K562 (cell line): ENCODE results near the gene STK32C. TPM values are rescaled to one million over a fixed set of nuclear protein-coding genes. Genes with fewer than 3 reads are reported as not detected.

ENCODE experiments used
- GTF3C2 ChIP-seq: IDR thresholded peaks from 3 replicates; pipeline ENCODE4 v1.6.1; 2011; ENCODE audit warnings: borderline replicate concordance, mild to moderate bottlenecking, moderate library complexity; ENCODE audit not compliant: insufficient read length; ENCODE audit errors: extremely low read depth
- MBD2 ChIP-seq: sonication (generic); IDR thresholded peaks from 2 replicates; pipeline ENCODE4 v1.6.1; 2016; ENCODE audit warnings: low read depth, borderline replicate concordance
- NCOA6 ChIP-seq: fragments of 450-650 bp; IDR thresholded peaks from 2 replicates; pipeline ENCODE4 v1.6.1; 2017; ENCODE audit warnings: mild to moderate bottlenecking
- NFATC3 ChIP-seq: fragments of 450-650 bp; IDR thresholded peaks from 2 replicates; pipeline ENCODE4 v1.6.1; 2017; ENCODE audit warnings: mild to moderate bottlenecking
- NR2C1 ChIP-seq, 2 experiments: fragments of 450-650 bp; IDR thresholded peaks; 2 replicates each; pipeline ENCODE4 v1.6.1; 2017; ENCODE audit warnings: mild to moderate bottlenecking in 2 of 2, antibody characterized with exemption in 1 of 2, inconsistent platforms in 1 of 2, missing compliant biosample characterization in 1 of 2, missing genetic modification characterization in 1 of 2
- RBM15 ChIP-seq: fragments of 200-400 bp; formaldehyde crosslinking; IDR thresholded peaks from 2 replicates; pipeline ENCODE4 v1.6.1; 2018; ENCODE audit warnings: mild to moderate bottlenecking, low read length, moderate library complexity; ENCODE audit not compliant: insufficient read depth
- SMARCA4 ChIP-seq: fragments of 450-650 bp; IDR thresholded peaks from 2 replicates; pipeline ENCODE4 v1.6.1; 2016
- TAL1 ChIP-seq: fragments of 450-650 bp; IDR thresholded peaks from 2 replicates; pipeline ENCODE4 v1.6.1; 2016; ENCODE audit warnings: mild to moderate bottlenecking
- ZNF24 ChIP-seq: fragments of 450-650 bp; IDR thresholded peaks from 2 replicates; pipeline ENCODE4 v1.6.1; 2016
- ZNF408 ChIP-seq: fragments of 250-450 bp; sonication (Bioruptor Pico); IDR thresholded peaks from 2 replicates; pipeline ENCODE4 v1.4.0; 2020; ENCODE audit warnings: low read depth, mild to moderate bottlenecking, moderate library complexity
- ZNF445 ChIP-seq: fragments of 250-450 bp; sonication (Bioruptor Pico); IDR thresholded peaks from 2 replicates; pipeline ENCODE4 v1.4.0; 2020; ENCODE audit warnings: low read depth, mild to moderate bottlenecking, moderate library complexity
- ZNF561 ChIP-seq: fragments of 450-650 bp; formaldehyde crosslinking; conservative IDR thresholded peaks from 2 replicates; pipeline ENCODE4 v1.4.0; 2020; ENCODE audit warnings: mild to moderate bottlenecking, moderate library complexity
- ZNF717 ChIP-seq: fragments of 250-450 bp; sonication (Bioruptor Pico); IDR thresholded peaks from 2 replicates; pipeline ENCODE4 v1.5.0; 2021
- polyA plus RNA-seq, 8 experiments: library from polyadenylated mRNA; depleted of rRNA in 4 of 8; stranded (reverse) in 5 of 8; unstranded in 3 of 8; fragments of >200 nt; fragmentation: Nextera tagmentation in 2 of 8; fragmentation: Illumina TruSeq in 1 of 8; extraction: Ambion mirVana in 2 of 8; extraction: Trizol in 1 of 8; gene quantifications; 2 replicates each; pipeline versions ENCODE4 v1.2.1 to v1.2.3, GENCODE V29; 2011 to 2014; ENCODE audit warnings: inconsistent platforms in 1 of 8, missing spikeins in 1 of 8
- total RNA-seq, 7 experiments: library from RNA; depleted of rRNA in 6 of 7; stranded (reverse); fragments of >200 nt in 6 of 7; fragmentation: Illumina TruSeq in 2 of 7; extraction: Trizol in 2 of 7; gene quantifications; 2 replicates each; pipeline versions ENCODE4 v1.2.1 to v1.2.3, GENCODE V29; 2011 to 2021; ENCODE audit warnings: low replicate concordance in 1 of 7
- TF ChIP-seq, protein P1 (sequence below): fragments of 250-450 bp; sonication (Bioruptor Pico); IDR thresholded peaks from 2 replicates; pipeline ENCODE4 v1.5.0; 2021; ENCODE audit warnings: mild to moderate bottlenecking, borderline replicate concordance
- TF ChIP-seq, protein P2 (sequence below), 2 experiments: fragments of 450-650 bp in 1 of 2; IDR thresholded peaks; 2 replicates each; pipeline ENCODE4 v1.6.1; 2011 to 2017; ENCODE audit warnings: low read depth in 2 of 2, antibody characterized with exemption in 1 of 2, borderline replicate concordance in 1 of 2, low read length in 1 of 2, mild to moderate bottlenecking in 1 of 2, mixed read lengths in 1 of 2; ENCODE audit not compliant: control insufficient read depth in 1 of 2
- TF ChIP-seq, protein P3 (sequence below): sonication (generic); formaldehyde crosslinking; IDR thresholded peaks from 2 replicates; pipeline ENCODE4 v1.8.0; 2022; ENCODE audit warnings: mild to moderate bottlenecking, missing genetic modification reagents

Gene STK32C
- total and polyA plus RNA-seq, 9 of the 15 experiments (the other 6 are each of a cell fraction or from before 2014, with no cell fraction given), result 1.5 to 20.9 (median 6.5) TPM

- TF ChIP-seq GTF3C2 (no peak), ZNF445 (CRISPR knock-in tag) (no peak), ZNF717 (CRISPR knock-in tag) (no peak), NR2C1 (IDR thresholded peaks at IDR 0.05) (no peak), NR2C1 (tag; IDR thresholded peaks at IDR 0.05) (no peak), ZNF24 (no peak), NFATC3 (no peak), SMARCA4 (no peak), ZNF561 (CRISPR knock-in tag) (no peak), ZNF408 (no peak), RBM15 (no peak), TAL1 (no peak), MBD2 (peak; percentile 36; the same call in 1 of the 2 replicates), NCOA6 (peak; percentile 89)
- TF ChIP-seq, protein P1, sequence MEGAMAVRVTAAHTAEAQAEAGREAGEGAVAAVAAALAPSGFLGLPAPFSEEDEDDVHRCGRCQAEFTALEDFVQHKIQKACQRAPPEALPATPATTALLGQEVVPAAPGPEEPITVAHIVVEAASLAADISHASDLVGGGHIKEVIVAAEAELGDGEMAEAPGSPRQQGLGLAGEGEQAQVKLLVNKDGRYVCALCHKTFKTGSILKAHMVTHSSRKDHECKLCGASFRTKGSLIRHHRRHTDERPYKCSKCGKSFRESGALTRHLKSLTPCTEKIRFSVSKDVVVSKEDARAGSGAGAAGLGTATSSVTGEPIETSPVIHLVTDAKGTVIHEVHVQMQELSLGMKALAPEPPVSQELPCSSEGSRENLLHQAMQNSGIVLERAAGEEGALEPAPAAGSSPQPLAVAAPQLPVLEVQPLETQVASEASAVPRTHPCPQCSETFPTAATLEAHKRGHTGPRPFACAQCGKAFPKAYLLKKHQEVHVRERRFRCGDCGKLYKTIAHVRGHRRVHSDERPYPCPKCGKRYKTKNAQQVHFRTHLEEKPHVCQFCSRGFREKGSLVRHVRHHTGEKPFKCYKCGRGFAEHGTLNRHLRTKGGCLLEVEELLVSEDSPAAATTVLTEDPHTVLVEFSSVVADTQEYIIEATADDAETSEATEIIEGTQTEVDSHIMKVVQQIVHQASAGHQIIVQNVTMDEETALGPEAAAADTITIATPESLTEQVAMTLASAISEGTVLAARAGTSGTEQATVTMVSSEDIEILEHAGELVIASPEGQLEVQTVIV, result no peak
- TF ChIP-seq, protein P2, sequence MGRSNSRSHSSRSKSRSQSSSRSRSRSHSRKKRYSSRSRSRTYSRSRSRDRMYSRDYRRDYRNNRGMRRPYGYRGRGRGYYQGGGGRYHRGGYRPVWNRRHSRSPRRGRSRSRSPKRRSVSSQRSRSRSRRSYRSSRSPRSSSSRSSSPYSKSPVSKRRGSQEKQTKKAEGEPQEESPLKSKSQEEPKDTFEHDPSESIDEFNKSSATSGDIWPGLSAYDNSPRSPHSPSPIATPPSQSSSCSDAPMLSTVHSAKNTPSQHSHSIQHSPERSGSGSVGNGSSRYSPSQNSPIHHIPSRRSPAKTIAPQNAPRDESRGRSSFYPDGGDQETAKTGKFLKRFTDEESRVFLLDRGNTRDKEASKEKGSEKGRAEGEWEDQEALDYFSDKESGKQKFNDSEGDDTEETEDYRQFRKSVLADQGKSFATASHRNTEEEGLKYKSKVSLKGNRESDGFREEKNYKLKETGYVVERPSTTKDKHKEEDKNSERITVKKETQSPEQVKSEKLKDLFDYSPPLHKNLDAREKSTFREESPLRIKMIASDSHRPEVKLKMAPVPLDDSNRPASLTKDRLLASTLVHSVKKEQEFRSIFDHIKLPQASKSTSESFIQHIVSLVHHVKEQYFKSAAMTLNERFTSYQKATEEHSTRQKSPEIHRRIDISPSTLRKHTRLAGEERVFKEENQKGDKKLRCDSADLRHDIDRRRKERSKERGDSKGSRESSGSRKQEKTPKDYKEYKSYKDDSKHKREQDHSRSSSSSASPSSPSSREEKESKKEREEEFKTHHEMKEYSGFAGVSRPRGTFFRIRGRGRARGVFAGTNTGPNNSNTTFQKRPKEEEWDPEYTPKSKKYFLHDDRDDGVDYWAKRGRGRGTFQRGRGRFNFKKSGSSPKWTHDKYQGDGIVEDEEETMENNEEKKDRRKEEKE (IDR thresholded peaks at IDR 0.05; ENCODE audit: borderline replicate concordance in 1 of 2, control insufficient read depth in 1 of 2, low read depth in 2 of 2, low read length in 1 of 2), result no peak
- TF ChIP-seq, protein P3, sequence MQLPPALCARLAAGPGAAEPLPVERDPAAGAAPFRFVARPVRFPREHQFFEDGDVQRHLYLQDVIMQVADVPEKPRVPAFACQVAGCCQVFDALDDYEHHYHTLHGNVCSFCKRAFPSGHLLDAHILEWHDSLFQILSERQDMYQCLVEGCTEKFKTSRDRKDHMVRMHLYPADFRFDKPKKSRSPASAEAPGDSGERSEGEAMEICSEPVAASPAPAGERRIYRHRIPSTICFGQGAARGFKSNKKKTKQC (CRISPR knock-in tag), result no peak
Measured at GRCh38 chr10:132331601-132332432, 24.1 kb upstream of the STK32C start, which contains the start of gene LRRC27 (continued).
